GM12878 (cell line): ENCODE measurements around the gene SRSF9. TPM values are rescaled to one million over a fixed set of nuclear protein-coding genes. Genes with fewer than 3 reads are reported as not detected.
A peak's percentile ranks its signal among the peaks of the same experiment; 100 is the strongest.

Source experiments
- ATAC-seq: fragments of 200-7000 bp; cut with Tn5 transposase; 3 replicates; pipeline ENCODE4 v1.9.1; 2020; ENCODE audit warnings: mild to moderate bottlenecking, moderate library complexity
- BruUV-seq: library from RNA; stranded (reverse); fragments of 400-500 nt; replicated peaks from 2 replicates; lab custom pipeline; 2021; lab: Mats Ljungman, UMichigan
- CTCF ChIA-PET: fragments of 300-600 bp; sonication (Branson Sonifier 250); formaldehyde crosslinking; extraction: SDS; loops from one replicate; lab custom pipeline; 2021; ENCODE audit warnings: inconsistent platforms; lab: Yijun Ruan, JAX
- POLR2A ChIA-PET: fragments of 350-600 bp; formaldehyde crosslinking; extraction: SDS; loops from one replicate; lab custom pipeline; 2021; ENCODE audit warnings: inconsistent platforms; lab: Charles Lee
- RAD21 ChIA-PET: fragments of 300-600 bp; sonication (Branson Sonifier 250); formaldehyde crosslinking; loops from one replicate; lab custom pipeline; 2023; ENCODE audit warnings: antibody characterized with exemption; ENCODE audit not compliant: unreplicated experiment; lab: Charles Lee
- SMC1A ChIA-PET: fragments of 300-600 bp; sonication (Branson Sonifier 250); formaldehyde crosslinking; loops from one replicate; lab custom pipeline; 2023; ENCODE audit not compliant: unreplicated experiment, uncharacterized antibody; lab: Charles Lee
- DNase-seq: peaks from one replicate; pipeline ENCODE4 v3.0.0-alpha.2; 2011; ENCODE audit warnings: low read depth, low spot score
- FAIRE-seq: peaks from 3 replicates; lab custom pipeline; 2011; peaks lifted over from hg19 to GRCh38; lab: Jason Lieb, UNC
- H2AFZ ChIP-seq: 2 replicates; pipeline ENCODE4 v1.6.0; 2011; ENCODE audit warnings: low read depth, low read length, control low read depth; ENCODE audit not compliant: control insufficient read depth
- H3K27ac ChIP-seq: 2 replicates; pipeline ENCODE4 v1.5.1; 2011; ENCODE audit warnings: control low read depth; ENCODE audit not compliant: control insufficient read depth, insufficient read depth
- H3K27me3 ChIP-seq, 2 experiments: replicated peaks in 1 of 2; 2 replicates each; pipeline versions ENCODE4 v1.6.0 to v1.6.1; 2011; ENCODE audit warnings: low read length in 1 of 2; ENCODE audit not compliant: control insufficient read depth in 2 of 2, insufficient read depth in 2 of 2
- H3K36me3 ChIP-seq, 2 experiments: 2 replicates each; pipeline ENCODE4 v1.5.1; 2011; ENCODE audit warnings: low read length in 1 of 2; ENCODE audit not compliant: control insufficient read depth in 2 of 2, insufficient read depth in 2 of 2
- H3K4me1 ChIP-seq: 2 replicates; pipeline ENCODE4 v1.6.1; 2011; ENCODE audit warnings: mild to moderate bottlenecking, low read length, moderate library complexity, mixed read lengths; ENCODE audit not compliant: control insufficient read depth, insufficient read depth
- H3K4me2 ChIP-seq: 2 replicates; pipeline ENCODE4 v1.6.0; 2011; ENCODE audit warnings: control low read depth; ENCODE audit not compliant: control insufficient read depth, insufficient read depth
- H3K4me3 ChIP-seq: fragments of 200-600 bp; sonication (generic); 2 replicates; pipeline ENCODE4 v1.5.1; 2016
- H3K79me2 ChIP-seq: 2 replicates; pipeline ENCODE4 v1.6.0; 2011; ENCODE audit warnings: low read length; ENCODE audit not compliant: control insufficient read depth, insufficient read depth
- H3K9ac ChIP-seq: 2 replicates; pipeline ENCODE4 v1.8.0; 2011; ENCODE audit warnings: low read length, control low read depth, mixed read lengths; ENCODE audit not compliant: control insufficient read depth, insufficient read depth
- H3K9me3 ChIP-seq: replicated peaks from 3 replicates; pipeline ENCODE4 v1.5.1; 2011; ENCODE audit warnings: mild to moderate bottlenecking, low read length; ENCODE audit not compliant: control insufficient read depth, insufficient read depth
- H4K20me1 ChIP-seq: 2 replicates; pipeline ENCODE4 v1.6.0; 2011; ENCODE audit not compliant: control insufficient read depth, insufficient read depth
- CEBPB ChIP-seq, 2 experiments: fragments of 150-350 bp in 1 of 2; IDR thresholded peaks; 2 replicates each; pipeline ENCODE4 v1.6.1; 2012 to 2014; ENCODE audit warnings: low read depth in 2 of 2, low read length in 2 of 2, borderline replicate concordance in 1 of 2, inconsistent platforms in 1 of 2
- FOXK2 ChIP-seq: fragments of 450-650 bp; IDR thresholded peaks from 2 replicates; pipeline ENCODE4 v1.6.1; 2017; ENCODE audit warnings: mild to moderate bottlenecking, moderate library complexity
- MTA2 ChIP-seq: fragments of 450-650 bp; IDR thresholded peaks from 2 replicates; pipeline ENCODE4 v1.6.1; 2016; ENCODE audit warnings: low read depth, mild to moderate bottlenecking, moderate library complexity
- PML ChIP-seq: IDR thresholded peaks from 2 replicates; pipeline ENCODE4 v1.6.1; 2012; ENCODE audit warnings: low read length, inconsistent platforms
- POLR2AphosphoS2 ChIP-seq: IDR thresholded peaks from 2 replicates; pipeline ENCODE4 v1.6.1; 2011; ENCODE audit warnings: low read depth, mild to moderate bottlenecking, low read length, improper control_type of control experiment, moderate library complexity
- POLR2AphosphoS5 ChIP-seq: IDR thresholded peaks from 2 replicates; pipeline ENCODE4 v1.6.1; 2011; ENCODE audit warnings: mild to moderate bottlenecking, low read length, inconsistent platforms
- WGBS: methylation state at CpG from one replicate; pipeline ENCODE4 v1.1.6; 2016; ENCODE audit warnings: low lambda C conversion rate; ENCODE audit not compliant: insufficient replicate concordance, insufficient coverage; ENCODE audit errors: missing lambda C conversion rate; 5-methylcytosine and 5-hydroxymethylcytosine counted together
- in situ Hi-C: fragments of 300-500 bp; cut with MboI; formaldehyde crosslinking; loops from 9 replicates; pipeline ENCODE4 v1.14.3; 2018; ENCODE audit warnings: mixed read lengths
- intact Hi-C: fragments of 100-400 bp; cut with micrococcal nuclease; formaldehyde crosslinking; loops from one replicate; pipeline ENCODE4 v1.14.2; 2022; ENCODE audit not compliant: unreplicated experiment
- polyA plus RNA-seq, 11 experiments: library from polyadenylated mRNA; depleted of rRNA in 4 of 11; unstranded in 6 of 11; stranded (reverse) in 5 of 11; fragments of >200 nt; fragmentation: Nextera tagmentation in 4 of 11; fragmentation: Illumina TruSeq in 1 of 11; extraction: Ambion mirVana in 4 of 11; extraction: Trizol in 1 of 11; gene quantifications; 1 replicate in 1 of 11; 2 replicates in 10 of 11; pipeline versions ENCODE4 v1.2.1 to v1.2.3, GENCODE V29; 2011 to 2016; ENCODE audit warnings: inconsistent platforms in 2 of 11, missing spikeins in 2 of 11, low read depth in 1 of 11
- total RNA-seq, 4 experiments: library from RNA; depleted of rRNA in 3 of 4; stranded (reverse); fragments of >200 nt in 3 of 4; fragmentation: Illumina TruSeq in 1 of 4; extraction: Trizol in 1 of 4; gene quantifications; 2 replicates each; pipeline versions ENCODE4 v1.2.1 to v1.2.3, GENCODE V29; 2013 to 2021

The SRSF9 gene
- total and polyA plus RNA-seq, 10 of the 15 experiments (the other 5 are each of a cell fraction or from before 2014, with no cell fraction given) = 56.2 to 510 (median 186) TPM

DNA sequence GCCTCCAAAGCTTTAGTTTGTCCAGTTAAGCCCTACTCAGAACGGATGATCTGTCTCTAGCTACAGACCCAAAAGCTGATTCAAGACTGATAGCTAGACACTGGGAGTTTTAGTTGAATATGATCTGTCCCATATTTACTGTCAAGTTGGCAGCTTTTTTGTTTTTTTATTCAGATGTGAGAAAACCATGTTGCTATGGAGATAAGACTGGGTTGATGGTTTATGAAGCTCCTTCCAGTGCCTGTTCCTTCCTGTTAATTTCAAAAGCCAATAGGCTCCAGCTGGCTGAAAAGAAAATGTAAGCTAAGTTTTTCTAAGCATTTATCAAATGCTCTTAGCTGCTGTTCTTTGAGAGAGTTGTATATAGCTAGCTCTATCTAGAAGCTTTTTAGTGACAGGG lies 31.0 kb upstream of the SRSF9 start:
- peaks cover 0 to 20% of the 10 kb centered on the region in 2 experiments; a peak in 2 of 4 replicates for H3K36me3 ChIP-seq
- SMC1A ChIA-PET = interaction anchor here (0.8 to 0.9 kb wide), 3 partner anchors 11 to 451 kb away, joined by 3 to 5 read pairs (median 3); no protein-coding TSS in a partner anchor
- no peaks in the 10 kb centered on the region for H3K27me3 ChIP-seq
- no peaks in the 10 kb centered on the region for H3K9me3 ChIP-seq
- WGBS = 100% methylated on average over 1 of the region's 1 CpG
- no peak for DNase-seq
- no TSS peak for BruUV-seq
- FAIRE-seq = no peak
- H3K4me2 ChIP-seq = no peak overlapping the region
- no peak overlapping the region for H3K4me3 ChIP-seq
- peaks cover 22% of the 10 kb centered on the region for H3K79me2 ChIP-seq
- intact Hi-C loops = no loop called here
- no peak overlapping the region for H3K9ac ChIP-seq
- TF ChIP-seq MTA2 (no peak), CEBPB (IDR thresholded peaks at IDR 0.05; ENCODE audit: borderline replicate concordance in 1 of 2, low read depth in 2 of 2, low read length in 2 of 2) (no peak), FOXK2 (no peak)
- POLR2A ChIA-PET = interaction anchor here (0.6 to 1.1 kb wide), 3 partner anchors 13 to 32 kb away, joined by 3 to 5 read pairs (median 3); partner anchors contain the start of gene COQ5
- 0 out of 2 replicates have a peak, but pooled peaks cover 4% of the 10 kb centered on the region for H4K20me1 ChIP-seq
- no peak for ATAC-seq
- no peak overlapping the region for H2AFZ ChIP-seq
- H3K27ac ChIP-seq = no peak overlapping the region
- CTCF ChIA-PET = interaction anchor here (0.5 to 1.4 kb wide), 6 partner anchors 9 to 1379 kb away, joined by 3 to 4 read pairs (median 3); no protein-coding TSS in a partner anchor
- in situ Hi-C loops = no loop called here
- H3K4me1 ChIP-seq = no peaks in the 10 kb centered on the region; the same call in 1 of the 2 replicates
- RAD21 ChIA-PET = interaction anchor here (1.1 to 1.2 kb wide), 2 partner anchors 61 to 81 kb away, joined by 3 to 4 read pairs; partner anchors contain the start of gene POP5

DNA sequence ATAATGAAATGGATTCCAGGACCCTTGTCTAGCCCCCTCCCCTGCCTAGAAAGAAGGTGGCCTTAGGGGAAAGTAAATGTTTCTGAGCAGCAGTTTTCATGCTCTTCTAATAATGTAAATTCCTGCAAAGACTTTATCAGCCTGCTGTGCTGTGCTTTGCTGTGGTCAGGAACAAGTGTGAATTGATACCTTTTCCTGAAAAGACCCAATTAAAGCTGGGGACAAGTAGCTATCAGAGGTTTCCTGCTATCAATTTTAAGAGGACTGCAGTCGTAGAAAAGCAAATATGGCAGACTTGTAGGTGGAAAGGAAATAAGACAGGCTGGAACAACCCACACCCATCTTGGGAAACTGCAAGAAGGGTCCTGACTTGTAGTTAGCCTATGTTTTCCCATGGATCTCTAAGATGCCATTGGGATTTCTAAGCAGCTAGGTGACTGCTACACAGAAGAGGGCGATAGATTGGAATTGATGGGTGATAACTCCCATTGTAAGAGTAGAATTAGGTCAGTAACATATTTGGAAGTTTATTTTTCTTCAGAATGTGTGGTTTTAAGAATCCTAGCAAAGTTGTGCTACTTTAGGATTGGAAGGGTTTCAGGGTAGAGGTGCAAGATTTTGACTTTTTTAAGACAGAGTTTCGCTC lies 29.4 kb upstream of the SRSF9 start:
- RAD21 ChIA-PET = no interaction called here
- in situ Hi-C loops = no loop called here
- SMC1A ChIA-PET = no interaction called here

More for the DNA sequence above, 29.4 kb upstream of the SRSF9 start:
- no peak for ATAC-seq
- peaks cover 0 to 16% of the 10 kb centered on the region in 2 experiments; a peak in 2 of 4 replicates for H3K36me3 ChIP-seq
- H3K27me3 ChIP-seq = no peaks in the 10 kb centered on the region
- ChIA-PET CTCF (interaction anchor here (0.8 to 0.9 kb wide), 2 partner anchors 29 to 473 kb away, joined by 3 read pairs; partner anchors contain the start of gene SRSF9), POLR2A (interaction anchor here (0.9 to 1.6 kb wide), 3 partner anchors 10 to 31 kb away, joined by 3 to 7 read pairs (median 4); no protein-coding TSS in a partner anchor)
- H3K9me3 ChIP-seq = no peaks in the 10 kb centered on the region
- BruUV-seq = no TSS peak
- H3K4me1 ChIP-seq = peaks cover 4% of the 10 kb centered on the region
- 100% methylated on average over 3 of the region's 3 CpGs for WGBS
- intact Hi-C loops = no loop called here
- no peak for FAIRE-seq
- 0 out of 2 replicates have a peak, but pooled peaks cover 4% of the 10 kb centered on the region for H4K20me1 ChIP-seq
- no peak overlapping the region for H3K27ac ChIP-seq
- no peak overlapping the region for H3K4me3 ChIP-seq
- no peak for DNase-seq
- H3K79me2 ChIP-seq = peaks cover 30% of the 10 kb centered on the region
- no peak overlapping the region for H2AFZ ChIP-seq
- TF ChIP-seq POLR2AphosphoS2 (0 out of 2 replicates have a peak, but pooled peaks have one; percentile 25), POLR2AphosphoS5 (0 out of 2 replicates have a peak, but pooled peaks have one; percentile 26), PML (no peak)
- no peak overlapping the region for H3K4me2 ChIP-seq
- H3K9ac ChIP-seq = no peak overlapping the region
